ENCODE results near the gene HOXB5.

- TF ChIP-seq RCOR1 (IDR thresholded peaks at IDR 0.05; ENCODE audit: insufficient replicate concordance, low read length) (no peak), CTCF (conservative IDR thresholded peaks at IDR 0.05; ENCODE audit: low read depth, low read length) (no peak), CEBPB (IDR thresholded peaks at IDR 0.05; ENCODE audit: low read depth, low read length) (no peak)
These were observed 36.7 kb upstream of the HOXB5 start for GRCh38 chr17:48630009-48630924.
